ENCODE results near the gene CDKN1C.

Gene CDKN1C

DNA sequence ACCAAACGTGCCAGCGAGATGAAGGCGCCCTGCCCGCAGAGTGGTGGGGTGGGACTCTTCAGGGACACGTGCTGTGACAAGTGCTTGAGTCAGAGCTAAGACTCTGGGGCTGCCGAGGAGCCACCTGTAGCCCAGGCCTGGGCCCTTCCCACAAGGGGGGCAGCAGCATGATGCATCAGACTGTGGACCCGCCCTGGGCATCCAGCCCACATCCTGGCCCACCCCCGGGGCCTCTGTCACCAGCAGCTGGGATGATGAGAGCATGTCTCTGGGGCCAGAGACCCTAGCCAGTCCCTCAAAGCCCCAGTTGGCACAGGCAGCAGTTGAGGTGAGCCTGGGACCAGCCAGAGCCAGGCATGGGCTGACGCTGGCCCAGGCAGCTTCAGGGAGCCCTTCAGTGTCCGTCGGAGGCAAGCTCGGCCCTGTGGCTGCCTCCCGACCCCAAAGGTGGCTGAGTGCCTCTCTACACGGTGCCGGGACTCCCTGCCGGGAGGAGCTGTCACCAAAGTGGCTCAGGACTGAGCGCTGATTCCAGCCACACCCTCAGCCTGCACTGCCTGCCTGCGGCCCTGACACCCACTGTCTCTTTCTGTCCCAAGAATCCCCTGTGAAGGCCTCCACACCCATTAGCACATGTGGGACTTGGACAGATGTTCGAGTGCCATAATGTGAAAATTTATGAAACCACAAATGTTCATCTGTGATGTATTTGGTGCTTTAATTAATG is 41.3 kb downstream of the CDKN1C start:
- TF ChIP-seq, protein P1, sequence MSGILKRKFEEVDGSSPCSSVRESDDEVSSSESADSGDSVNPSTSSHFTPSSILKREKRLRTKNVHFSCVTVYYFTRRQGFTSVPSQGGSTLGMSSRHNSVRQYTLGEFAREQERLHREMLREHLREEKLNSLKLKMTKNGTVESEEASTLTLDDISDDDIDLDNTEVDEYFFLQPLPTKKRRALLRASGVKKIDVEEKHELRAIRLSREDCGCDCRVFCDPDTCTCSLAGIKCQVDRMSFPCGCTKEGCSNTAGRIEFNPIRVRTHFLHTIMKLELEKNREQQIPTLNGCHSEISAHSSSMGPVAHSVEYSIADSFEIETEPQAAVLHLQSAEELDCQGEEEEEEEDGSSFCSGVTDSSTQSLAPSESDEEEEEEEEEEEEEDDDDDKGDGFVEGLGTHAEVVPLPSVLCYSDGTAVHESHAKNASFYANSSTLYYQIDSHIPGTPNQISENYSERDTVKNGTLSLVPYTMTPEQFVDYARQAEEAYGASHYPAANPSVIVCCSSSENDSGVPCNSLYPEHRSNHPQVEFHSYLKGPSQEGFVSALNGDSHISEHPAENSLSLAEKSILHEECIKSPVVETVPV (CRISPR knock-in tag; IDR thresholded peaks at IDR 0.05): no peak
- TF ChIP-seq GLIS3 (CRISPR knock-in tag; IDR thresholded peaks at IDR 0.05): no peak
- TF ChIP-seq, protein P2, sequence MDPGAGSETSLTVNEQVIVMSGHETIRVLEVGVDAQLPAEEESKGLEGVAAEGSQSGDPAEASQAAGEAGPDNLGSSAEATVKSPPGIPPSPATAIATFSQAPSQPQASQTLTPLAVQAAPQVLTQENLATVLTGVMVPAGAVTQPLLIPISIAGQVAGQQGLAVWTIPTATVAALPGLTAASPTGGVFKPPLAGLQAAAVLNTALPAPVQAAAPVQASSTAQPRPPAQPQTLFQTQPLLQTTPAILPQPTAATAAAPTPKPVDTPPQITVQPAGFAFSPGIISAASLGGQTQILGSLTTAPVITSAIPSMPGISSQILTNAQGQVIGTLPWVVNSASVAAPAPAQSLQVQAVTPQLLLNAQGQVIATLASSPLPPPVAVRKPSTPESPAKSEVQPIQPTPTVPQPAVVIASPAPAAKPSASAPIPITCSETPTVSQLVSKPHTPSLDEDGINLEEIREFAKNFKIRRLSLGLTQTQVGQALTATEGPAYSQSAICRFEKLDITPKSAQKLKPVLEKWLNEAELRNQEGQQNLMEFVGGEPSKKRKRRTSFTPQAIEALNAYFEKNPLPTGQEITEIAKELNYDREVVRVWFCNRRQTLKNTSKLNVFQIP (CRISPR knock-in tag; IDR thresholded peaks at IDR 0.05; ENCODE audit: borderline replicate concordance, low read depth): no peak
- ATAC-seq: no peak

DNA sequence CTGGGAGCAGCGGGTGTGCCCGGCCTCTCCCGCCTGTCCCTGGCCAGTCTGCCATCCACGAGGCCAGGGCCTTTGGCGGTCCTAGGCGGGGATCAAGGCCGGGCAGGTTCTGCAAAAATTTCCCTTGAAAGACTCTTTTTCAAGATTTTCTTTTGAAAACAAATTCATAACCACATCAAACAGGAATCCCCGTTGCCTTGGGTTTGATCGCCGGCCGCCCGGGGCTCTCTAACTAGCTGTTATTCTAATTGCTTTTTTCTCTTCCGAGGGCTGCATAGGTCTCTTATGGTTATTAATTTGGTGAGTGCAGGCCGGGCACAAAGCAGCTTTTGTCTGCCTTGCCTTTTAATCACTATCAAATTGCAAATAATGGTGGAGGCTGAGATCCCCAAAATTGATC is 42.0 kb downstream of the CDKN1C start:
- ATAC-seq: no peak
- TF ChIP-seq BACH2 (CRISPR knock-in tag; IDR thresholded peaks at IDR 0.05; ENCODE audit: borderline replicate concordance): no peak
- no peak for TF ChIP-seq ZFP30 (CRISPR knock-in tag; IDR thresholded peaks at IDR 0.05)
- no peak for TF ChIP-seq SNAI2 (CRISPR knock-in tag; IDR thresholded peaks at IDR 0.05)
- TF ChIP-seq ESRRG (CRISPR knock-in tag; IDR thresholded peaks at IDR 0.05): no peak
- TF ChIP-seq, protein P1 (CRISPR knock-in tag; IDR thresholded peaks at IDR 0.05): no peak
- no peak for TF ChIP-seq PPARA (CRISPR knock-in tag; IDR thresholded peaks at IDR 0.05; ENCODE audit: borderline replicate concordance)

- TF ChIP-seq GLIS3 (CRISPR knock-in tag; IDR thresholded peaks at IDR 0.05): no peak
- TF ChIP-seq ZNF70 (CRISPR knock-in tag; IDR thresholded peaks at IDR 0.05): no peak
- TF ChIP-seq, protein P2 (CRISPR knock-in tag; IDR thresholded peaks at IDR 0.05; ENCODE audit: borderline replicate concordance, low read depth): no peak
- no peak for TF ChIP-seq ZNF565 (CRISPR knock-in tag; conservative IDR thresholded peaks at IDR 0.05; ENCODE audit: low read depth)
- TF ChIP-seq ZNF8 (CRISPR knock-in tag; IDR thresholded peaks at IDR 0.05): no peak
- no peak for TF ChIP-seq ZFP3 (CRISPR knock-in tag; IDR thresholded peaks at IDR 0.05)
- TF ChIP-seq TSHZ2 (CRISPR knock-in tag; IDR thresholded peaks at IDR 0.05): no peak
- TF ChIP-seq ESRRG (CRISPR knock-in tag; IDR thresholded peaks at IDR 0.05): no peak
- no peak for TF ChIP-seq BACH2 (CRISPR knock-in tag; IDR thresholded peaks at IDR 0.05; ENCODE audit: borderline replicate concordance)
- no peak for TF ChIP-seq PATZ1 (CRISPR knock-in tag; IDR thresholded peaks at IDR 0.05; ENCODE audit: borderline replicate concordance)
- no peak for TF ChIP-seq RARB (CRISPR knock-in tag; IDR thresholded peaks at IDR 0.05)
- ATAC-seq: no peak
These were observed 42.7 kb downstream of the CDKN1C start for GRCh38 chr11:2842876-2843275.
